ENCODE data around the gene TRAF3IP3. TPM values are rescaled to one million over a fixed set of nuclear protein-coding genes. Genes with fewer than 3 reads are reported as not detected.

Gene TRAF3IP3
- polyA plus RNA-seq, 1 experiment = not detected

GRCh38 chr1:209736490-209737117 is 19.2 kb upstream of the TRAF3IP3 start:
- H3K27me3 ChIP-seq (ENCODE audit: control insufficient read depth, insufficient read depth, low read length) = no peaks in the 10 kb centered on the region
- ChIA-PET POLR2A (no interaction called here), CTCF (interaction anchor here (1.4 kb wide), 2 partner anchors 11 kb away, joined by 5 to 6 read pairs; no protein-coding TSS in a partner anchor)
- H3K36me3 ChIP-seq (ENCODE audit: control insufficient read depth, insufficient read depth, low read length) = no peaks in the 10 kb centered on the region
- H3K4me3 ChIP-seq (ENCODE audit: low read depth, low read length) = no peak overlapping the region
- DNase-seq (ENCODE audit: low read depth) = no peak
- no peak for TF ChIP-seq CTCF (IDR thresholded peaks at IDR 0.05; ENCODE audit: insufficient read depth, low read depth, low read length)

GRCh38 chr1:209737118-209737505 is 18.7 kb upstream of the TRAF3IP3 start:
- no peaks in the 10 kb centered on the region for H3K27me3 ChIP-seq (ENCODE audit: control insufficient read depth, insufficient read depth, low read length)
- no peak for DNase-seq (ENCODE audit: low read depth)
- TF ChIP-seq CTCF (IDR thresholded peaks at IDR 0.05; ENCODE audit: insufficient read depth, low read depth, low read length) = no peak
- no peaks in the 10 kb centered on the region for H3K36me3 ChIP-seq (ENCODE audit: control insufficient read depth, insufficient read depth, low read length)
- H3K4me3 ChIP-seq (ENCODE audit: low read depth, low read length) = no peak overlapping the region
- CTCF ChIA-PET = interaction anchor here (0.6 to 1.4 kb wide), 4 partner anchors 9 to 95 kb away, joined by 3 to 6 read pairs (median 3); no protein-coding TSS in a partner anchor
- POLR2A ChIA-PET = no interaction called here

GRCh38 chr1:209738270-209738669 is 17.6 kb upstream of the TRAF3IP3 start:
- ChIA-PET CTCF (interaction anchor here (0.9 to 1.4 kb wide), 2 partner anchors 10 to 13 kb away, joined by 3 to 6 read pairs; no protein-coding TSS in a partner anchor), POLR2A (no interaction called here)
- H3K36me3 ChIP-seq (ENCODE audit: control insufficient read depth, insufficient read depth, low read length) = no peaks in the 10 kb centered on the region
- no peak for DNase-seq (ENCODE audit: low read depth)
- no peaks in the 10 kb centered on the region for H3K27me3 ChIP-seq (ENCODE audit: control insufficient read depth, insufficient read depth, low read length)
- TF ChIP-seq CTCF (IDR thresholded peaks at IDR 0.05; ENCODE audit: insufficient read depth, low read depth, low read length) = no peak
- H3K4me3 ChIP-seq (ENCODE audit: low read depth, low read length) = no peak overlapping the region

GRCh38 chr1:209741193-209741592 is 14.7 kb upstream of the TRAF3IP3 start:
- POLR2A ChIA-PET = no interaction called here
- Histone ChIP-seq H3K27me3 (ENCODE audit: control insufficient read depth, insufficient read depth, low read length) (peaks cover 2% of the 10 kb centered on the region), H3K36me3 (ENCODE audit: control insufficient read depth, insufficient read depth, low read length) (no peaks in the 10 kb centered on the region), H3K4me3 (ENCODE audit: low read depth, low read length) (no peak overlapping the region)
- CTCF ChIA-PET = no interaction called here
- no peak for TF ChIP-seq CTCF (IDR thresholded peaks at IDR 0.05; ENCODE audit: insufficient read depth, low read depth, low read length)
- no peak for DNase-seq (ENCODE audit: low read depth)

GRCh38 chr1:209741889-209742288 is 14.0 kb upstream of the TRAF3IP3 start:
- H3K4me3 ChIP-seq (ENCODE audit: low read depth, low read length) = no peak overlapping the region
- CTCF ChIA-PET = no interaction called here

More at GRCh38 chr1:209741889-209742288, 14.0 kb upstream of the TRAF3IP3 start:
- POLR2A ChIA-PET = no interaction called here
- TF ChIP-seq CTCF (IDR thresholded peaks at IDR 0.05; ENCODE audit: insufficient read depth, low read depth, low read length) = no peak
- DNase-seq (ENCODE audit: low read depth) = no peak
- Histone ChIP-seq H3K36me3 (ENCODE audit: control insufficient read depth, insufficient read depth, low read length) (no peaks in the 10 kb centered on the region), H3K27me3 (ENCODE audit: control insufficient read depth, insufficient read depth, low read length) (peaks cover 2% of the 10 kb centered on the region)

Measured in BJ (cell line).